Measurements from ENCODE around the gene MPV17L2.

Gene MPV17L2

GRCh38 chr19:18160971-18161635, 31.9 kb upstream of the MPV17L2 start:
- DNase-seq: peak; percentile 57

GRCh38 chr19:18161636-18162002, 31.4 kb upstream of the MPV17L2 start:
- no peak for DNase-seq

- no peak for DNase-seq
Measured at GRCh38 chr19:18164072-18164471, 28.9 kb upstream of the MPV17L2 start.

- DNase-seq: no peak
Measured at GRCh38 chr19:18165794-18166544, 27.0 kb upstream of the MPV17L2 start.

GRCh38 chr19:18167011-18167410, 26.0 kb upstream of the MPV17L2 start:
- DNase-seq: no peak

- no peak for DNase-seq
Measured at GRCh38 chr19:18167975-18168645, 24.9 kb upstream of the MPV17L2 start.

GRCh38 chr19:18168673-18169381, 24.2 kb upstream of the MPV17L2 start:
- DNase-seq: no peak

GRCh38 chr19:18170714-18171255, 22.2 kb upstream of the MPV17L2 start:
- no peak for DNase-seq

GRCh38 chr19:18171605-18172327, 21.3 kb upstream of the MPV17L2 start:
- DNase-seq: no peak

GRCh38 chr19:18172331-18173053, 20.5 kb upstream of the MPV17L2 start:
- no peak for DNase-seq

GRCh38 chr19:18173054-18173571, 19.9 kb upstream of the MPV17L2 start:
- no peak for DNase-seq

- DNase-seq: no peak
Measured at GRCh38 chr19:18173572-18174288, 19.3 kb upstream of the MPV17L2 start, which contains the start of gene IFI30. Gene IFI30, plus strand, starts transcription at chr19:18173813. Its CDS starts 29 bp downstream, at chr19:18173842.

GRCh38 chr19:18174983-18175382, 18.0 kb upstream of the MPV17L2 start:
- no peak for DNase-seq

- DNase-seq: no peak
Measured at GRCh38 chr19:18176367-18177310, 16.4 kb upstream of the MPV17L2 start.

- no peak for DNase-seq
Measured at GRCh38 chr19:18179957-18180356, 13.1 kb upstream of the MPV17L2 start.

GRCh38 chr19:18183529-18183928, 9.5 kb upstream of the MPV17L2 start:
- no peak for DNase-seq

- no peak for DNase-seq
Measured at GRCh38 chr19:18185538-18185937, 7.5 kb upstream of the MPV17L2 start.

GRCh38 chr19:18190278-18190677, 2.7 kb upstream of the MPV17L2 start:
- DNase-seq: no peak

GRCh38 chr19:18191640-18192062, 1.4 kb upstream of the MPV17L2 start:
- no peak for DNase-seq

Data from NCI-H1048 (cell line).